HEK293 (cell line): ENCODE measurements around the gene SETD1B.

Source experiments
- GLIS2 ChIP-seq: fragments of 450-650 bp; formaldehyde crosslinking; IDR thresholded peaks from 2 replicates; pipeline ENCODE4 v1.5.1; 2016; ENCODE audit warnings: missing biosample characterization, missing genetic modification characterization
- KLF17 ChIP-seq: fragments of 450-650 bp; formaldehyde crosslinking; IDR thresholded peaks from 2 replicates; pipeline ENCODE4 v1.5.1; 2016; ENCODE audit warnings: missing biosample characterization, missing genetic modification characterization
- PRDM6 ChIP-seq: fragments of 450-650 bp; formaldehyde crosslinking; IDR thresholded peaks from 2 replicates; pipeline ENCODE4 v1.5.1; 2017; ENCODE audit warnings: missing biosample characterization, missing genetic modification characterization
- SP7 ChIP-seq: fragments of 450-650 bp; formaldehyde crosslinking; IDR thresholded peaks from 2 replicates; pipeline ENCODE4 v1.5.1; 2016; ENCODE audit warnings: missing biosample characterization, missing genetic modification characterization
- WT1 ChIP-seq: fragments of 450-650 bp; formaldehyde crosslinking; IDR thresholded peaks from 2 replicates; pipeline ENCODE4 v1.5.1; 2016; ENCODE audit warnings: missing biosample characterization, missing genetic modification characterization
- YY1 ChIP-seq: fragments of 450-650 bp; formaldehyde crosslinking; IDR thresholded peaks from 2 replicates; pipeline ENCODE4 v1.5.1; 2018; ENCODE audit warnings: missing biosample characterization, missing genetic modification characterization
- ZBTB17 ChIP-seq: fragments of 450-650 bp; formaldehyde crosslinking; IDR thresholded peaks from 2 replicates; pipeline ENCODE4 v1.5.1; 2016; ENCODE audit warnings: missing biosample characterization, missing genetic modification characterization
- ZBTB20 ChIP-seq: fragments of 450-650 bp; formaldehyde crosslinking; IDR thresholded peaks from 2 replicates; pipeline ENCODE4 v1.5.1; 2016; ENCODE audit warnings: missing biosample characterization, missing genetic modification characterization
- ZBTB7A ChIP-seq: fragments of 450-650 bp; formaldehyde crosslinking; IDR thresholded peaks from 2 replicates; pipeline ENCODE4 v1.5.1; 2016; ENCODE audit warnings: low read depth, missing biosample characterization, missing genetic modification characterization
- ZBTB8A ChIP-seq: fragments of 450-650 bp; formaldehyde crosslinking; IDR thresholded peaks from 2 replicates; pipeline ENCODE4 v1.5.1; 2016; ENCODE audit warnings: missing biosample characterization, missing genetic modification characterization
- ZFP69B ChIP-seq: fragments of 450-650 bp; formaldehyde crosslinking; IDR thresholded peaks from 2 replicates; pipeline ENCODE4 v1.5.1; 2016; ENCODE audit warnings: missing biosample characterization, missing genetic modification characterization
- ZNF157 ChIP-seq: fragments of 450-650 bp; formaldehyde crosslinking; IDR thresholded peaks from 2 replicates; pipeline ENCODE4 v1.5.1; 2016; ENCODE audit warnings: missing biosample characterization, missing genetic modification characterization
- ZNF214 ChIP-seq: fragments of 450-650 bp; formaldehyde crosslinking; IDR thresholded peaks from 2 replicates; pipeline ENCODE4 v1.5.1; 2017; ENCODE audit warnings: missing biosample characterization, mild to moderate bottlenecking, missing genetic modification characterization, borderline replicate concordance
- ZNF274 ChIP-seq, 2 experiments: fragments of 200-500 bp in 1 of 2; fragments of 450-650 bp in 1 of 2; sonication (Bioruptor generic) in 1 of 2; formaldehyde crosslinking in 1 of 2; IDR thresholded peaks; 2 replicates each; pipeline versions ENCODE4 v1.5.1 to v1.6.1; 2014 to 2016; ENCODE audit warnings: borderline replicate concordance in 1 of 2, inconsistent platforms in 1 of 2, low read length in 1 of 2, missing biosample characterization in 1 of 2, missing genetic modification characterization in 1 of 2
- ZNF366 ChIP-seq: fragments of 450-650 bp; formaldehyde crosslinking; conservative IDR thresholded peaks from 2 replicates; pipeline ENCODE4 v1.5.1; 2016; ENCODE audit warnings: missing biosample characterization, missing genetic modification characterization
- ZNF449 ChIP-seq: fragments of 450-650 bp; formaldehyde crosslinking; IDR thresholded peaks from 2 replicates; pipeline ENCODE4 v1.5.1; 2017; ENCODE audit warnings: missing biosample characterization, mild to moderate bottlenecking, missing genetic modification characterization, moderate library complexity
- ZNF48 ChIP-seq: fragments of 450-650 bp; formaldehyde crosslinking; IDR thresholded peaks from 2 replicates; pipeline ENCODE4 v1.5.1; 2016; ENCODE audit warnings: missing biosample characterization, missing genetic modification characterization
- ZNF585B ChIP-seq: fragments of 450-650 bp; formaldehyde crosslinking; IDR thresholded peaks from 2 replicates; pipeline ENCODE4 v1.5.1; 2016; ENCODE audit warnings: missing biosample characterization, missing genetic modification characterization
- ZNF629 ChIP-seq: fragments of 450-650 bp; formaldehyde crosslinking; IDR thresholded peaks from 2 replicates; pipeline ENCODE4 v1.5.1; 2017; ENCODE audit warnings: missing biosample characterization, missing genetic modification characterization
- TF ChIP-seq, protein P1 (sequence below): fragments of 450-650 bp; formaldehyde crosslinking; IDR thresholded peaks from 2 replicates; pipeline ENCODE4 v1.5.1; 2016; ENCODE audit warnings: missing biosample characterization, missing genetic modification characterization
- TF ChIP-seq, protein P2 (sequence below): fragments of 450-650 bp; formaldehyde crosslinking; IDR thresholded peaks from 2 replicates; pipeline ENCODE4 v1.5.1; 2016; ENCODE audit warnings: missing biosample characterization, missing genetic modification characterization
- TF ChIP-seq, protein P3 (sequence below): fragments of 450-650 bp; formaldehyde crosslinking; IDR thresholded peaks from 2 replicates; pipeline ENCODE4 v1.5.1; 2016; ENCODE audit warnings: missing biosample characterization, missing genetic modification characterization

SETD1B gene

GRCh38 chr12:121800694-121801594, 2.9 kb upstream of the SETD1B start (continued):
- TF ChIP-seq ZBTB17 (tag by site-specific recombination) (peak; percentile 42), KLF17 (peak; percentile 43; the same call in 1 of the 2 replicates), SP7 (tag by site-specific recombination) (0 out of 2 replicates have a peak, but pooled peaks have one; percentile 20), ZBTB20 (peak; percentile 65), ZNF629 (tag by site-specific recombination) (peak; percentile 56), ZFP69B (peak; percentile 65), ZNF585B (no peak), ZBTB8A (tag by site-specific recombination) (peak; percentile 93), ZNF449 (peak; percentile 43; the same call in 1 of the 2 replicates), ZNF214 (no peak), ZNF48 (tag by site-specific recombination) (no peak), PRDM6 (tag by site-specific recombination) (no peak), GLIS2 (tag by site-specific recombination) (peak; percentile 92), ZBTB7A (peak; percentile 75; the same call in 1 of the 2 replicates), WT1 (tag by site-specific recombination) (0 out of 2 replicates have a peak, but pooled peaks have one; percentile 24), ZNF274 (IDR thresholded peaks at IDR 0.05; ENCODE audit: low read length) (no peak), ZNF274 (tag by site-specific recombination; IDR thresholded peaks at IDR 0.05; ENCODE audit: borderline replicate concordance) (no peak), ZNF366 (tag by site-specific recombination) (peak; percentile 50), YY1 (peak; percentile 87), ZNF157 (tag by site-specific recombination) (no peak)
- TF ChIP-seq, protein P1, sequence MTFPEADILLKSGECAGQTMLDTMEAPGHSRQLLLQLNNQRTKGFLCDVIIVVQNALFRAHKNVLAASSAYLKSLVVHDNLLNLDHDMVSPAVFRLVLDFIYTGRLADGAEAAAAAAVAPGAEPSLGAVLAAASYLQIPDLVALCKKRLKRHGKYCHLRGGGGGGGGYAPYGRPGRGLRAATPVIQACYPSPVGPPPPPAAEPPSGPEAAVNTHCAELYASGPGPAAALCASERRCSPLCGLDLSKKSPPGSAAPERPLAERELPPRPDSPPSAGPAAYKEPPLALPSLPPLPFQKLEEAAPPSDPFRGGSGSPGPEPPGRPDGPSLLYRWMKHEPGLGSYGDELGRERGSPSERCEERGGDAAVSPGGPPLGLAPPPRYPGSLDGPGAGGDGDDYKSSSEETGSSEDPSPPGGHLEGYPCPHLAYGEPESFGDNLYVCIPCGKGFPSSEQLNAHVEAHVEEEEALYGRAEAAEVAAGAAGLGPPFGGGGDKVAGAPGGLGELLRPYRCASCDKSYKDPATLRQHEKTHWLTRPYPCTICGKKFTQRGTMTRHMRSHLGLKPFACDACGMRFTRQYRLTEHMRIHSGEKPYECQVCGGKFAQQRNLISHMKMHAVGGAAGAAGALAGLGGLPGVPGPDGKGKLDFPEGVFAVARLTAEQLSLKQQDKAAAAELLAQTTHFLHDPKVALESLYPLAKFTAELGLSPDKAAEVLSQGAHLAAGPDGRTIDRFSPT (tag by site-specific recombination): peak; percentile 27; the same call in 1 of the 2 replicates
- TF ChIP-seq, protein P2, sequence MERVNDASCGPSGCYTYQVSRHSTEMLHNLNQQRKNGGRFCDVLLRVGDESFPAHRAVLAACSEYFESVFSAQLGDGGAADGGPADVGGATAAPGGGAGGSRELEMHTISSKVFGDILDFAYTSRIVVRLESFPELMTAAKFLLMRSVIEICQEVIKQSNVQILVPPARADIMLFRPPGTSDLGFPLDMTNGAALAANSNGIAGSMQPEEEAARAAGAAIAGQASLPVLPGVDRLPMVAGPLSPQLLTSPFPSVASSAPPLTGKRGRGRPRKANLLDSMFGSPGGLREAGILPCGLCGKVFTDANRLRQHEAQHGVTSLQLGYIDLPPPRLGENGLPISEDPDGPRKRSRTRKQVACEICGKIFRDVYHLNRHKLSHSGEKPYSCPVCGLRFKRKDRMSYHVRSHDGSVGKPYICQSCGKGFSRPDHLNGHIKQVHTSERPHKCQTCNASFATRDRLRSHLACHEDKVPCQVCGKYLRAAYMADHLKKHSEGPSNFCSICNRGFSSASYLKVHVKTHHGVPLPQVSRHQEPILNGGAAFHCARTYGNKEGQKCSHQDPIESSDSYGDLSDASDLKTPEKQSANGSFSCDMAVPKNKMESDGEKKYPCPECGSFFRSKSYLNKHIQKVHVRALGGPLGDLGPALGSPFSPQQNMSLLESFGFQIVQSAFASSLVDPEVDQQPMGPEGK: peak; percentile 49
- TF ChIP-seq, protein P3, sequence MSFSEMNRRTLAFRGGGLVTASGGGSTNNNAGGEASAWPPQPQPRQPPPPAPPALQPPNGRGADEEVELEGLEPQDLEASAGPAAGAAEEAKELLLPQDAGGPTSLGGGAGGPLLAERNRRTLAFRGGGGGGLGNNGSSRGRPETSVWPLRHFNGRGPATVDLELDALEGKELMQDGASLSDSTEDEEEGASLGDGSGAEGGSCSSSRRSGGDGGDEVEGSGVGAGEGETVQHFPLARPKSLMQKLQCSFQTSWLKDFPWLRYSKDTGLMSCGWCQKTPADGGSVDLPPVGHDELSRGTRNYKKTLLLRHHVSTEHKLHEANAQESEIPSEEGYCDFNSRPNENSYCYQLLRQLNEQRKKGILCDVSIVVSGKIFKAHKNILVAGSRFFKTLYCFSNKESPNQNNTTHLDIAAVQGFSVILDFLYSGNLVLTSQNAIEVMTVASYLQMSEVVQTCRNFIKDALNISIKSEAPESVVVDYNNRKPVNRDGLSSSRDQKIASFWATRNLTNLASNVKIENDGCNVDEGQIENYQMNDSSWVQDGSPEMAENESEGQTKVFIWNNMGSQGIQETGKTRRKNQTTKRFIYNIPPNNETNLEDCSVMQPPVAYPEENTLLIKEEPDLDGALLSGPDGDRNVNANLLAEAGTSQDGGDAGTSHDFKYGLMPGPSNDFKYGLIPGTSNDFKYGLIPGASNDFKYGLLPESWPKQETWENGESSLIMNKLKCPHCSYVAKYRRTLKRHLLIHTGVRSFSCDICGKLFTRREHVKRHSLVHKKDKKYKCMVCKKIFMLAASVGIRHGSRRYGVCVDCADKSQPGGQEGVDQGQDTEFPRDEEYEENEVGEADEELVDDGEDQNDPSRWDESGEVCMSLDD (tag by site-specific recombination): peak; percentile 96
